ENCODE results near the gene TMEM131.
A peak's percentile ranks its signal among the peaks of the same experiment; 100 is the strongest.

The TMEM131 gene

DNA sequence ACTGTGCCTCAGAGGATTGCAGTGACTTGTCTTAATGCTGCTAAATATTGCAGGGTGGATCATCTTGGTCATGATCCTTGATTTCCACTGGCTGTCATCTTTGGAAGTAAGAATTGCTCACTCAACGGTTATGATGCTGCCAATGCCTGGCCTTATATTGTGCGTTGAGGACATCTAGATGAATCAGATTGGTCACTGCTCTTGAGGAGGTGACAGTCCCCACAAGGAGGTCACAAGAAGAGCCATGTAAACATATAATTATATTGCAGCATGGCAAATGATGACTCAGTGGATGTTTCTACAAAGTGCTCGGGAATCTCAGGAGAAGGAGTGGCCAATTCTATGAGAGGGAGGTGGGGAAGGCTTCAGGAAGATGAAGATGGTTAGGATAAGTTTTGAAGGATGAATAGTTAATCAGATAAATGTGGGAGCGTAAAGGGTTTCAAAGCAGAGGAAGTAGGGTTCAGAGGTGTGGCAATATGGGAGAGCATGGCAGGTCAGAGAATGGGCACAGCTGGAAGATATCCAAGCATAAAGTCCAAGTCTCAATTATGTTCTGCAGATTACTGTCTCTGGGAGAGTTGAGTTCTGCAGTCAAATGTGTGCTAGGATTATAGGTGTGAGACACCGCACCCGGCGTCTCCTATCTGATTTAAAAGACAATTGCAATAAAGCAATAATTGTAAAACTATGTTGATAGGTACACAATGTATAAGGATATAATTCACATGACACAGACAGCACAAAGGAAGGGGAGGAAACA lies 21.3 kb upstream of the TMEM131 start:
- DNase-seq: no peak

DNA sequence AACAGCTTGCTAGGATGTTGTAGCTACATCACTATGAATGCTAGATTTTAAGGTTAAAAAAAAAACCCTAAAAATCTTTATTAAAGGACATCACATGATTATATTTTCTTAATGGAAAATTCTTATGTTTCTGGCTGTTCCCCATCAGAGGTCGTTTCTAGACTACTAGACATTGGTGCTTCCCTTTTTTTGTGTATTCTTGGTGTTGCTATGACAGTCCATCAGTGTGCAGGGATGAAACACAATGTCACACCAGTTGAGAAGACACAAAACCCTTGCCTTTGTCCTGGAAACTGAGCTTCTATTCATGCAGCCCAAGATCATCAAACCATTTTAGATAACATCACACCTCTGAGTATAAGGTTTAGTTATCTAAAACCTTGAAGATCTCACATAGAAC lies 19.9 kb upstream of the TMEM131 start:
- DNase-seq: peak; percentile 60

DNA sequence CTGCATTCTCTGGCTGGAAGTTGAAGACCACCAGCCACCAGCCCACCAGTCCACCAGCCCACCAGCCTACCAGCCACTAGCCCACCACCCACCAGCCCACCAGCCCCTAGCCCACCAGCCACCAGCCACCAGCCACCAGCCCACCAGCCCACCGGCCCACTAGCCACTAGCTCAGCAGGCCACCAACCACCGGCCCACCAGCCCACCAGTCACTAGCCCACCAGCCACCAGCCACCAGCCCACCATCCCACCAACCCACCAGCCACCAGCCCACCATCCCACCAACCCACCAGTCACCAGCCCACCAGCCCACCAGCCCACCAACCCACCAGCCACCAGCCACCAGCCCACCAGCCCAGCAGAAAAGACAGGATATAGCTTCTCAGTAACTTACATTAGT lies 18.6 kb upstream of the TMEM131 start:
- DNase-seq: no peak

DNA sequence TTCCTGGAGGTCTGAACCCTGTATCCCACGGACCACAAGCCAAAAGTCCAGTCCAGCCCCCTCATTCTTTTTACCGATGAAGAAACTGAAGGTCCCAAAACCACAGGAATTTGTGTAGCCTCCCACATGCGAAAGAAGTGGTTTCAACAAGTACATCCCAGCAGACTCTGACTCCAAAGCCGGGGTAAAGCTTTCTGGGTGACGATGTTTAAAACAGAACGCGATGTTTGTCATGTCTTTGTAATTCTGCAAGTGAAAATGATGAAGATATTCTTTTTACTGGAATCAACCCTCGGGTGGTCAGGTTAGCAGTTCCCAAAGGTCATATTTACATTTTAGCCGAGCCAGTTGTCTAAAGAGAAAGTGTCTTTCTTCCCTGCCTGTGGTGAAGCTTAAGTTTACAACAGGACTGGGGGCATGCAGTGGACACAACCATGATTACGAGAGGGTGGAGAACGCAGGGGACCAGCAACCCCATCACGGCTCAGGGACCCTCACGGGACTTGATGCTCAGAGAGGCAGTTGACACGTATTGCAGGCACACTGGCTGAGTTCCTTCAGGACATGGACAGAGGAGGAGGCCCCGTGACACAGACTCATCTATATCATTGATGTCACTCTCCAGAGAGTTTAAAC lies 17.8 kb upstream of the TMEM131 start:
- peak; percentile 86 for DNase-seq

DNA sequence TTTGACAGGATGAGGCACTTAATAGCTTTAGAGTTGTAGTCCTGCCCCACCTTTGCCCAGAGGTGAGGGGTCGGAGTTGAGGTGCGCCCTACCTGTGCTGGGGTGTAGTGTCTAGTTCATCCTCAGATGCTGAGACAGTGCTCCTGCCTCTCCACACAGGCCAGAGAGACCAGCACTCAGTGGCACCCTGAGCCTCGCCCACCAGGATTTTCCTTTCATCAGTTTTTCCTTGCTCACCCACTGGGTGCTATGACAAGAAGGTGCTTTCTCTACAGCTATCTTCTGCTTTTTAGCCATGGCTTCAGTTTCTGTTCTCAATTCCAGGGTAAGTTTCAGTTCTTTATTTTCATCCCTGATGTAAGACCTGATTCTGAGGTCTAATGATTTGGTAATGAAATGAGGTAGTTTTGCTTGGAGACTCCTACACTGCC lies 16.8 kb upstream of the TMEM131 start:
- peak; percentile 98 for DNase-seq

DNA sequence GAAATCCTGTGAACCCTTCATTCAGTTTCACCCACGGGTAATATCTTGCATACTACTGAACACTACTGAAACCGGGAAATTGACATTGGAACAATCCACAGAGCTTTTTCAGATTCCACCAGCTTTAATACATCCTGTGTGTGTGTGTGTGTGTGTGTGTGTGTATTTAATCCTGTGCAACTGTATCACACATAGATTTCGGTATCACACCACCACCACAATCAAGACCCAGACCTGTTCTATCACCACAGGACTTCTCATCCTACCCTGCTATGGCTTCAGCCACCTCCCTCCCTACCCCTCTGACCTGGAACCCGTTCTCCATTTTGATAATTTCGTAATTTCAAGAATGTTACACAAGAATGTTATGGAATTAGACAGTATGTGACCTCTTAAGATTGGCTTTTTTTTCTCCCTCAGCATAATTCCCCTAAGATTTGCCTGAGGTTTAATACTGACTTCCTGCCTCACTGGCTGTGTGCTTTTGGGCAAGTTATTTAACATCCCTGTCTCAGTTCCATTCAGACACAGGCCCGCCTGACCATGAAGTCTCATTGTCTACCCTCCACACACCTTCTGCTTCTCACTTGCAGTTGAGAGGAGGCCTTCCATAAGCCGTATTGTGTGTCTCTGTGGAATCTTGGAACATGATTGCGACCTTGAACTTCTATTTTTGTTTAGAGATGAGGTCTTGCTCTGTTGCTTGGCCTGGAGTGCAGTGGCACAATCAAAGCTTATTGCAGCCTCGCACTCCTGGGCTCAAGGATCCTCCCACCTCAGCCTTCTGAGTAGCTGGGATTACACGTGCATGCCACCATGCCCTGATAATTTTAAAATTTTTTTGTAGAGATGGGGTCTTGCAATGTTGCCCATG lies 14.4 kb upstream of the TMEM131 start:
- DNase-seq: peak; percentile 76

DNA sequence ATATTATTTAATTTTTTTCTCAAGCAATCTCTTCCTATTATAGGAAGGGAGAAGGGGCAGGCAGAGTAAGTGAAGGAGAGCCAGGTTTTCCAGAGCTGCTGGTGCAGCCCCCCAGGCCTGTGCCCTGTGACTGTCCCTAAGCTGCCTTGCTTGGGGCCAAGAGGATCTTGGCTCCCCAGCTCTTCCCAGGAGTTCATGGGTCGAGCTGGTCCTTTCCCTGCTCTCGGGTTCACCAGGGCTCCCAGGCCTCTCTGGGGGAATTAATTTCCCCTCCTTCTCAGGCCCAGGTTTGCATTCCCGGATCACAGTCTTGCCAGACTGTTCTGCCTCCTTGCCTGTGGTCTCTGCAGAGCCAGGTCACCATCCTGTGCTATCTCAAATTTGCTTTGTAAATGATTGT lies 12.7 kb upstream of the TMEM131 start:
- DNase-seq: no peak

DNA sequence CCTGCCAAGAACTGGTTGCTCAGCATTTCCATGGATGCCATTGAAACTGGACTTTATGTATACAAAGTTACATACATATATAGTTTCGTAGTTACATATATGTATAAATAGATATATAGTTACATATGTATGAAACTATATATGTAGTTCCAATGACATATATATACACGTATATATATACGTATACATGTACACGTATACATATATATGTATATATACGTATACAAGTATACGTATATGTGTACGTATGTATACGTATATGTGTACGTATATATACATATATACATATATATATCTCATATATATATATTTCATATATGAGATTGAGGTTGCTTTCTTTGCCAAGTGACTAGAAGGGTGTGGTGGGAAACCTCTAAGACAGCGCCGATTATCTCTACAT lies 10.6 kb upstream of the TMEM131 start:
- DNase-seq: no peak

DNA sequence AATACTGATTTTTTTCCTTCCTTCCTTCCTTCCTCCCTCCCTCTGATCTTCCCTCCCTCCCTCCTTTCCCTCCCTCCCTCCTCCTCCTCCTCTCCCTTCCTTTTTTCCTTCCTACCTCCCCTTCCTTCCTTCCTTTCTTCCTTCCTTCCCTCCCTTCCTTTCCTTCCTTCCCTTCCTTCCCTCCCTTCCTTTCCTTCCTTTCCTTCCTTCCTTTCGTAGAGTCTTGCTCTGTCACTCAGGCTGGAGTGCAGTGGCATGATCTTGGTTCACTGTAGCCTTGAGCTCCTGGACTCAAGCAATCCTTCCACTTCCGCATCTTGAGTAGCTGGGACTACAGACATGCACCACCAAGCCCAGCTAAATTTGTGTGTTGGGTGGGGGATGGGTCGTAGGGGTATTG lies 8.9 kb upstream of the TMEM131 start:
- DNase-seq: no peak

DNA sequence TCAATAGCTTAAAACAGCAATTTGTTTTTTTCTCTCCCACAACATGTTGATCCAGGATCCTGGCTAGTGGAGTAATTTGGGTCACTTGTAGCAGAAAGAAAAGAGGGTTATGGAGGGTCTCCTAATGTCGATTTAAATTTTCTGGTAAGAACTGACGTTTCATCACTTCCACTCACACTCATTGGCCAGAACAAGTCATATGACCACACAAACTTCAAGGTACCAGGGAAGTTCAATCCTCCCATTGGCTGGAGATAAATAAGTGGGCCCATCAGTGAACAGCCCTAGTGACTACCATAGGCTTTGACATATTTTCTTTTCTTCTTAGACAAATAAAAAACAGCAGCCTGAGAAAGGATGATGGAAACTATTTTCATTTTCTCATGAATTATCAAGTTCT lies 8.3 kb upstream of the TMEM131 start:
- no peak for DNase-seq

DNA sequence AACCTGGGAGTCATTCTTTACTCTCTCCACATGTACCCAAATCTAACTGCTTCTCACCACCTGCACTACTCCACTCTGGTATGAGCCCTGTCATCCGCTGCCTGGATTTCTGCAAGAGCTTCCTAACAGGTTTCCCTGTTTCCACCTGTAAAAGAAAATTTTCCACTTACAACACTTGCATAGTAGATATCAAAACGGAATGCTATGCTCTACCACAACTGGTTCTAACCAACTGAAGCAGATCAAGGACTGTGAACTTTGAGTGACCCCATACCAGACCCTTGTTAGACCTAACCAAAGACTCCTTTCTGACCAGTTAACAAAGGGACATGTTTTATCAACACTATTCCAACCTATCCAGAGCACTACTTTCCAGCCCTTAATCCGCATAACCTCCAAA lies 3.8 kb upstream of the TMEM131 start:
- DNase-seq: no peak

DNA sequence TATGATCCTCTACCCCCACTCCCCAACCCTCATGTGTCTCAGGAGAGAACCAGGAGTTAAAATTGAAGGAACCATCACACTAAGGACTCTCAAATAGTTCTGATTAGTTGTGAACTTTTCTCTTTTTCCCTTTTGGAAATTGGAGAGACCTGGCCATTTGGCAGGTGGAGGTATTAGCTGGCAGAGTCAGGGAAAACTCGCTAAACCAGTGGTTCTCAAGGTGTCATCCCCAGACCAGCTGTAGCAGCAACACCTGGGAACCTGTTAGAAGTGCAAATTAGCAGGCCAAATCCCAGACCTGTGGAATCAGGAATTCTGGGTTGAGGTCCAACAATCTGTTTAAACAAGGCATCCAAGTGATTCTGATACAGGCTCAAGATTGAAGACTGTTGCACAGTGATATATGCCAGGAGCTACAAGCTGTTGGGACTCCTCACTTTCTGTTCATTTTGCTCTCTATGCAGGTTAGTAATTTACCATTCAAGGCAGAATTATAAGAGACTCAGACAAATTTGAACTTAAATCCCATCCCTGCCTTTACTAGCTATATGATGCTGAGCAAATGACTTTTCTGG lies 2.8 kb upstream of the TMEM131 start:
- DNase-seq: no peak

DNA sequence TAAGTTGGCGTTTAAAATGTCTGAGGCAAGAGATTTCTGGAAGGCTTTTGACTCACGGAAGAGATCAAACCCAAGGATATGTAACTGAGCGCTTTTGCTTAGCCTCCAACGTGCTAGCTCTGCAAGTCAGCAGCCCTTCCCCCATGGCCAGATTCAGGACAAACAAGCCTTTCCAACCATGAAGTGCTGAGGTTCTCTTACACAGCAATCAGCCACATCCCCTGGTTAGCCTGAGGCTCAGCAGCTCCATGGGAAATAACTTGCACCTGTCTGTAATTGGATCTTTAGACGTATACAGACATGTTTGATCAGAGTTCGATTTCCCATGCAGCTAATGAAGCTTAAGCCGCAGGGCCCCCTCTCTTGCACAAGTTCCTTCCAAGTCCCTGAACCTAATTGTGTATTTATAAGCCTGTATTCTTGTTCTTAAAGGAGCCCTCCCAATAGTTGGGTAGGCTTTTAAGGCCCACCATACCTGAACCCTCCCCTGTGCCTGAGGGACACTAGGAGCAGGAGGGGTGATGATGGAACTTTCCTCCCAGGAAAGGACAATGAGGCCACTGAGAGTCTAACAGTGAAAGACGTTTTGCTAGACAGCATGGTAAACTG lies 2.1 kb upstream of the TMEM131 start:
- no peak for DNase-seq

DNA sequence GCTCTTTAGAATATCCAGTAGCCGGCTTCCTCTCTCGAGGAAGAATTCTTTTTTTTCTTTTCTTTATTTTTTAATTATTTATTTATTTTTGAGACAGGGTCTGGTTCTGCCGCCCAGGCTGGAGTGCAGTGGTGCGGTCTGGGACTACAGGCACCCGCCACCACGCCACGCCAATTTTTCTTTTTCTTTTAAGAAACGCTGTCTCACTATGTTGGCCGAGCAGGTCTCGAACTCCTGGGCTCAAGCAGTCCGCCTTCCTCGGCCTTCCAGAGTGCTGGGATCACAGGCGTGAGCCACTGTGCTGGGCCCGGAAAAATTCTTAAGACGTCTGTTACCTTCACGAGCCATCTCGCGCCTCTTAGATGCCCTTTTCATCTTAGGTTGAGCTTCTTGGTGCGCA lies 931 bp upstream of the TMEM131 start:
- DNase-seq: no peak

DNA sequence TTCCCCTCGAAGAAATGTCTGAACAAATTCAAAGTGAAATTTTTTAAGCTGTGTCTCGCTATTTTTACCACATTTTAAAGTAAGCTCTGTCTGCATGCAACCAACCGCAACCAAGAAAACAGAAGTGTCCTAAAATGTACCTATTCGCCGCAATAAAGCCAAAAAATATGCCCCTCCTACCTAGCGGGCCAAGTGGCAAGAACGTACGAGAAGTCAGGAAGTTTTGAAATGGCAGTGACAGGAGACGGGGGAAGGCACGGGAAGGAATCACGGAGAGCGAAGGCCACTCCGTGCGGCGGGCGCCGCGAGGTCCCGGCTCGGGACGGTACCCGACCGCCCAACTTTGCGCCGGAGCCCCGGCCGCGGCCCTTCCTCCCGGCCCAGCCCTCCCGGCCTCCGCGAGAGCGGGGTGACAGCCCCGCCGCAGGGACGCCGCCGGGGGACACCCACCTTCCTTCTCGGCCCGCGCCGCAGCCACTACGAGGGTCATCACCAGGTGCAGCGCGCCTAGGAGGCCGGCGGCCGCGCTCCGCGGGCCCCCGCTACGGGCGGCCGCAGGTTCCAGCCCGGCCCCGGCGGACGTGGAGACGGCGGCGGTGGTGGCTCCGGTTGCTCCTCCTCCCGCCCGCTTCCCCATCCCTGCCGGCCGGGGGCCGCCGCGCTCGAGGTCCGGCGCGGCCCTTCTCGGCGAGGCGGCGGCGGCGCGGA lies 568 bp downstream of the TMEM131 start:
- DNase-seq: peak; percentile 71

DNA sequence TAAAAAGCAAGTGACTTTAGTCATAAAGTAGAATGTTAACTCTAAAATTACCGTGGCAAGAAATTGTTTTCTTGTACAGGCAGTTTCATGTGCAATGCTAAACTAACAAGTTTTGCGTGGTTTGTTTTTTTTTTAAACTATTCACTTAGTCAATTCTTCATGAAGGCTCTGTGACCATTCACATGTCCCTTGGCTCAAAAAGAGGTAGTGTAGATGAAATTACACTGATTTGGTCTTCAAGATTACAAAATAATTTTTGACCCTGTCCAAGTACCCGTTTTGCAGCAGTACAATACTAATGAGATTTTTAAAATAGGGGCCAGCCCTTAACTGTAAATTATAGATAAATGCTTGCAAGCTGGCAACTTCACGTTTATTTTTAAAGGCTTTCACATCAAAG lies 1.3 kb downstream of the TMEM131 start:
- no peak for DNase-seq

DNA sequence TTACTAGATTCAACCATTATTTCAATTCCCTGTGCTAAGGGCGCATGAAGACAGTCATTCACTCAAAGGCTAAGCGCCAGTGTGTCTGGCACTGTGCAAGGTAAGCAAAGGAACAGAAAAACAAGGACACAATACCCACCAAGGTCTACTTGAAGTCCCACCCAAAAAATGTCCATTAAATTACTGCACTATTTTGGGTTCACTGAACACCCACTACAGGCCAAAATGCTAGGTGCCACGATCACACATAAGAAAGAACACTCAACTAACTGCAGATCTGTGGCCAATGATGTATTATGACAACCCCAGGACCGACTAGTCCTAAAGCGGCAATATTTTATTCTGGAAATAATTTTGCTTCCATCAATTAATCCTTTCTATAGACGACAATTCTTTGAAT lies 1.8 kb downstream of the TMEM131 start:
- DNase-seq: no peak

DNA sequence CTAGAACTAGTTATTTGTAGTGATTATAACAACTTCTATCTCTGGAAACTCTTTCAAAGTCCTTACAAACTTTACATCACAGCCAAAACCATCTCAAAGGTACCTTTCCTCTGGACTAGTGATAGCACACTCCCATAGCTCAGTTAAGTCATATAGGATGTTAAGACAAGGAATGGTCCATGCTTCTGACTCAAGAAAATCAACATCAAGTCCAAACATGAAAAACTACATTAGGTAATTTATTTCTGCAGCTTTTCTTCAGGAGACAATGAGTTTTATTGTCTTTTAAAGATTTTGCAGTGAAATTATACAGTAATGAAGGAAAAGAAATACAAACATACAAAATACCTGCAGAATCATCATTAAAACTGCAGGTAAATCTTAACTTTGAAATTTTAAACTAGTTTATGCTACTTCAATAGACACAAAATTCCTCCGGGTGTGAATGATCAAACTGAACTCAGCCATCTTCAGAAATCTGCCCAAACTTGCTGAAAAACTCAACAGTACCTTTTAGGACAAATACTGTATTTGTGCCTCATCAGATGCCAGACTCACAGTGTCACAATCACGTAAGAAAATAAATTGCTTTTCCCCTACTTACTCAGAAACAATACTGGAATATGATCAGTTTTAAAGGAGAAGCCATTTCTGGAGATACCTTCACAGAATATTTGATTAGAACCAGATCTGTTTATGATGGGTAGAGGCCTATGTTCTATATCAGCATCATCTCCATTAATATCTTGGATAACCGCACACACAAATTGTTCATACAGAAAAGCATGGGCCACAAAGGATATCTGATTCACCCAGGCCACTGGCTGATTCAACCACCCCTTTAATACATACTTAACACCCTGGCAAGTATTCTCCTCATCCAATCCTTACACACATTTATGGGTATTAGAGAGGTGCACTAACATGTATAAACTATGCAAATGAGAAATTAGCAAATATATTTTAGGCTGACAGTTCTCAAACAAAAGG lies 2.6 kb downstream of the TMEM131 start:
- no peak for DNase-seq

DNA sequence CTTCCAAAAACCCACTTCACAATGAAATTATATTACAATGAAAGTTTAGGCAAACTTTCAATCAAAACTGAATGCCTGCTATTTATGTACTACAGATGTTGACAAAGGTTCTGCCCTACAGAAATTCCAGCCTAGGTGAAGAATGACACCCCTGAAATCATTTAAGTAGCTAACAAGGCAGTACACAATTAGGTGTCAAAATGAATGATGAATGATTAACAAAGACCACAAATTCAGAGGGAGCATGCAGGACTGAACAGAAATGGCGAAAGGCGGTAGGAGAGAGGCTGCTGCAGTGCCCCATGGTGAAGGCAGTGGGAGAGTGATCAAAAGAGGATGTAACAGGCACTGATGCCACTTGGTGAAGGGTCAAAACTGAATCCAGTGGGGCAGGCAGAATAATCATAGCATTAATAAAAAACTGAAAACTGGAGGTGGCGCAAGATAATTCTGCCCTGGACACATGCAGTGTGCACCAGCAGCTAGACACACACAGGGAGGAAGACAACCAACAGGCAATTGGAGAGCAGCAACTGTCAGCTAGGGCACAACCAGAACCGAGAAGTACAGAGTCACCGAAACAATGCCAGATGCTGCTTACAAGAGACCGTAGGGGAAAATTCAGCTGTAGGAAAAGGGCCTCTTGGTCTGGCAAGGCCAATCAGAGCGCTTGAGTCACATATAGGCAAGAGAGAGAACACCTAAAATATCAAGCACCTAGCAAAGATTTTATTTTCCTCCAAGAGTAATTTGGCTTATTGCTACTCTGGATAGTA lies 4.5 kb downstream of the TMEM131 start:
- peak; percentile 47 for DNase-seq

DNA sequence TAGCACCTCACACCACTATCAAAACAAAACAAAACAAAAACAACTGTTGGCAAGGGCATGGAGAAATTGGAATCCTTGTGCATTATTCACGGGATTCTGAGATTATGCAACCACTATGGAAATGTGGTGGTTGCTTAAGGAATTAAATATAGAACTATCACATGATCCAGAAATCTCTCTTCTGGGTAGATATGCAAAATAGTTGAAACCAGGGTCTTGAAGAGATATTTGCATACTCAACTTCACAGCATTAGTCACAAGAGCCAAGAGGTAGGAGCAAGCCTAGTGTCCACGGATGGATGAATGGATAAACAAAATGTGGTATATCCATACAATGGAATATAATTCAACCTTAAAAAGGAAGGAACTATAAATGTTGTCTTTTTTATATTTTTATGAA lies 7.0 kb downstream of the TMEM131 start:
- no peak for DNase-seq
